Measurements from ENCODE around the gene TRABD.
"Not testable (repeated sequence)": the region's sequence is repeated elsewhere in the genome, so short reads cannot be mapped to it uniquely, and the experiment has no call there.

The TRABD gene

GRCh38 chr22:50202130-50202666 lies 16.5 kb downstream of the TRABD start:
- no peak for DNase-seq (ENCODE audit: low spot score)

DNA sequence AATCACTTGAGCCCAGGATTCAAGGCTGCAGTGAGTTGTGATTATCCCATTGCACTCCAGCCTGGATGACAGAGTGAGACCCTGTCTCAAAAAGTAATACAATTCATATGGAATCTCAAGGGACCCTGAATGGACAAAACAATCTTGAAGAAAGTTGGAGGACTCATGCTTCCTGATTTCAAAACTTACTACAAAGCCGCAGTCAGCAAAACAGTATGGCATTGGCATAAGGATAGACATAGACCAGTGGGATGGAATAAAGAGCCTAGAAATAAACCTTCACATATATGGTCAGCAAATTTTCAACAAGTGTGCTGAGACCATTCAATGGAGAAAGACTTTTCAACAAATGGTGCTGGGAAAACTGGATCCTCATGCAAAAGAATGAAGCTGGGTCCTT lies 17.6 kb downstream of the TRABD start:
- DNase-seq (ENCODE audit: low spot score): no peak

DNA sequence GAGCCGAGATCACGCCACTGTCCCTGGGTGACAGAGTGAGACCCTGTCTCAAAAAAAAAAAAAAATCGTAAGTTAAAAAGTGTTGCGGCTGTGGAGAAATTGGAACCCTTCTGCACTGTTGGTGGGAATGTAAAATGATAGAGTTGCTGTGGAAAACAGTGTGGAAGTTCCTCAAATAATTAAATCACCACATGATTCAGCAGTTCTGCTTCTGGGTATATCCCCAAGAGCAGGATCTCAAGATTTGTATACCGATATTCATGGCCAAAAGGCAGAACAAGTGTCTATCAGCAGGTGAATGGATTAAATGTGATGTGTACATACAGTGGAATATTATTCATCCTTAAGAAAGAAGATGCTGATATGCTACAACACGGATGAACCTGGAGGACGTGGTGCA lies 18.9 kb downstream of the TRABD start:
- no peak for DNase-seq (ENCODE audit: low spot score)

GRCh38 chr22:50204998-50205397 lies 19.3 kb downstream of the TRABD start:
- not testable (repeated sequence) for DNase-seq (ENCODE audit: low spot score)

GRCh38 chr22:50205781-50206569 lies 20.3 kb downstream of the TRABD start:
- no peak for DNase-seq (ENCODE audit: low spot score)

DNA sequence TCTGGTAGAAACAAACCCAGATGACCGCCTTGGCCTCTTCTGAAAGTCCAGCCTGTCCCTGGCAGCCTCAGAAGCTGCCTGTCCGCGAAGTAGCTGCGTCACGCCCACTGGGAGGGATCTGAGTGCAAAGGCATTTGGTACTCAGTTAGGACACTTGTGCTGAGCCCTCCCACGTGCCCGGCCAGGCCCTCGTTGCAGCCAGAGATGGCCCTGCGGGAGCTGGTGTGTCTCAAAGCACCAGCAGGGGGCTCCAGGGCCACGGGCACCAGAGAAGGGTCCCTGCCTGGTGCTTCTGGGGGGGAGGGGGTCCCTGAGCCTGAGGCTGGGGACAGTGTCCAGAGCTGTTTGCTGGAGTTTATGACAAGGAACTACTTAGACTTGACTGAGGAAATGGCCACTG lies 20.9 kb downstream of the TRABD start:
- DNase-seq (ENCODE audit: low spot score): no peak

DNA sequence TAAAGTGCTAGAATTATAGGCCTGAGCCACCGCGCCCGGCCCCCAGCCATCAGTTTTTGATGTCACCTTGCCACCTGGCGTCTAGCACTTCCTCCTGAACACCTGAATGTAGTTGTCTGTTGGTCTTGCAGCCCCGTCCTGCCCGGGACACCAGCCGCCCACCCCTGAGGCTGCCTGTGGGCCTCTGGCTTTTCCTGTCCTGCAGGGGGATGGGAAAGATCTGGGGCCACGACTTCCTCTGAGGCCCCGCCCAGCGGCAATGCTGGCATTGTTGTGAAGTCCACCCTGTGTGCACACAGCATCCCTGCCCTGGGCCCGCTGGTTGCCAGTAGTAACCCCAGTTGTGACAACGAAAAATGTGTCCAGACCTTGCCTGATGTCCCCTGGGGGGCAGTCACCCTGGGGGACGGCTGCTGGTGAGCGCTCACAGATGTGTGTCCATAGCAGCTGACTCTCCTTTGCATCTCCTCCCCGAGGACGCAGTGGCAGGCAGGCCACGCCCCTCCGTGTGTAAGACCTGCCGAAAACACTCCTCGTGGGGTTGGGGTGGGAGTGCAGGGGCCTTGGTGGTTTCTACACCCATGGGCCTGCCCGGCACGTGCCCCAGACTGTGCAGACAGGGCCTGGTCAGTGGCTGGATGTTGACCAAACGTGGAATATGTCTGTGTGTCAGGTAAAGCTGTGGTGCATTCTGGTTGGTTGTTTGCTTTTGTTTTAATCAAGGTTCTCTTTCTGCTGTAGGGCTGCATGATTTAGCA lies 21.8 kb downstream of the TRABD start:
- DNase-seq (ENCODE audit: low spot score): peak; percentile 66

GRCh38 chr22:50208430-50208938 lies 22.8 kb downstream of the TRABD start:
- DNase-seq (ENCODE audit: low spot score): no peak

DNA sequence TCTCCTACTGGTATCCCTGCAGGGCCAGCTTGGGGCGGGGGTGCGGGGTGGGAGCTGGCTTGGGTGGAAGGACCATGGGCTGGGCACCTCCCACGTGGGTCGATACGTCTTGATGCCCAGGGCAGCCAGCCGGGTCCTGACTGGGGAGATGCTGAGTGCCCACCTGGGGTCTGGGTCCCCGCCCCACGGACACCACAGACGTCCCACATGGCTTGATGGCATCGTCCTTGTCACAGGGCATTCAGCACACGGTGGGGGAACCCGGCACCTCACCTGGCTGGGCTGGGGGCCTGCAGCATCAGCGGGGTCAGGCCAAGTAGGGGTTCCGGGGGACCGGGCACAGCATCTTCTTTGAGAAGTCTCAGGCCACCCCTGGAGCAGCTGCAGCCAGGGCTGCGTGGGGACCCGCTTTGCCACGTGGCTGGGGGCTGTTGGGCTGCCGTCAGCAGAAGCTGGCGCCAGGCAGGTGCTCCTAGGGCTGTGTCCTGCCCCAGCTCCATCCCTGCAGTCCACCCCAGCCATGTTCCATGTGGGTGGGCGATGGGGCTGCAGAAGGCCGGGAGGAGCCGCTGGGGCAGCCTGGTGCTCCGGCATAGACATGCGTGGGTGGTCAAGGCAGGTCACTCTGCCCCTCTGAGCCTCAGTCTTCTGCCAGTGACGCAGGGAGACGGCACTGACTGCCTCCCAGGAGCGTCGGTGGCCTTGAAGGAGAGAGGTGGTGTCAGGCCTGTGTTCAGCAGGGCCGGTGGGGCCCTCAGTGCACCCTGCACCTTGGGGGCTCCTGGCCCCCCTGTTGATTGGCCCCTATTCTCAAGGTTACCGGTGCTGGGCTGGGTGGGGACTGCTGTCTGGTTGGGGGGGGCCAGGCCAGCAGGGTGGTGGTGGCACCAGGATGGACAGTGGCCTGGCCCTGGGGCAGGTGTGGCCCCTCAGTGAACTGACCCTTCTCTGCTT lies 23.5 kb downstream of the TRABD start:
- no peak for DNase-seq (ENCODE audit: low spot score)

DNA sequence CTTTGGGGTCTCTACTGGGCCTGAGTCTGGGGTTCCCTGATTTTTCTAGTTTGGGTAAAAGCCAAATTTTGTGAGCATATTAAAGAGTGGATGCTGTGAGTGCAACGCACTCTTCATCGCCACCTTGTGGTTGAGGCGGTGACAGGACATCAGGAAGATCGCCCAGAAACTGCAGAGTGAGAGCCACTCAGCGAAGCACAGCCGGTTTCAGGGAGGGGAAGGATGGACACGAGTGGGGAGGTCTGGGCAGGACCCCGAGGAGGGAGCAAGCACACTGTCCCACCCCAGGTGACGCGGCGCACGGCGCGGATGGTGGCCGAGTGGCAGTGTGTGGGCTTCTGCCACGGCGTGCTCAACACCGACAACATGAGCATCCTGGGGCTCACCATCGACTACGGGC lies 24.2 kb downstream of the TRABD start:
- DNase-seq (ENCODE audit: low spot score): peak; percentile 76

DNA sequence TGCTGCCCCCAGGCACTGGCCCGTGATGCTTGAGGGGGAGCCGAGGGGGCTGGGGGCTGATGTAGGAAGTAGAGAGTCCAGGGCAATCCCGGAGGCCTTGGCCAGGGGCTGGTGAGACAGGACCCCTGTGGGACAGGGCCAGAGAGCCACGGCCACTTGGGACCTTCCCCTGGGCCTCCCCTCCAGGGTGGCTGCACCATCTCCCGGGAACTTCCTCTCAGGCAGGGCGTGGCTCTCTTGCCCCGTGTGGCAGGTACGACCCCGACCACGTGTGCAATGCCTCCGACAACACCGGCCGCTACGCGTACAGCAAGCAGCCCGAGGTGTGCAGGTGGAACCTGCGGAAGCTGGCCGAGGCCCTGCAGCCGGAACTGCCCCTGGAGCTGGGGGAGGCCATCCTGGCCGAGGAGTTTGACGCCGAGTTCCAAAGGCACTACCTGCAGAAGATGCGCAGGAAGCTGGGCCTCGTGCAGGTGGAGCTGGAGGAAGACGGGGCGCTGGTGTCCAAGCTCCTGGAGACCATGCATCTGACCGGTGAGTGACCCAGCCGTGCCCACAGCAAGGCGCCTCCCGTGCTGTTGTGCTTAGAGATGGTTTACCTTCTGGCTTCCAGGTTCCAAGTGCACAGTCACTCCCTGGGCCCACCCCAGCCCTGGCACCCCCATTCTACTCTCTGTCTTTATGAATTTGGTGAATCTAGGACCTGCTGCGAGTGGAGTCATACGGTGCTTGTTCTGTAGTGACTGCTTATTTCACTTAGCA lies 24.8 kb downstream of the TRABD start:
- DNase-seq (ENCODE audit: low spot score): no peak

DNA sequence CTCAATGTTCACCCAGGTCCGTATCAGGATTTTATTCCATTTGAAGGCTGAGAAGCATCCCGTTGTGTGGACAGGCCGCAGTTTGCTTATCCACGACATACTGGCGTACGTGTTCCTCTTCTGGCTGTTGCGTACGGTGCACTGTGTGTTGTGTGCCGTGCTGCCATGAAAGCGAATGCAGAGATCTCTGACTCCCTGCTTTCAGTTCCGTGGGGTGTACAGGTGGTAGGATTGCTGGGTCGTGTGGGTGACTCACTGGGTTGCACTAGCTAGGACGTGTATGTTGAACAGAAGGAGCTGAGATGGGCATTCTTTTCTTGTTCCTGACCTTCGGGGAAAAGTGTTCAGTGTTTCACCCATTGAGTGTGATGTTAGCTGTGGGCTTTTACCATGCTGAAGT lies 25.4 kb downstream of the TRABD start:
- no peak for DNase-seq (ENCODE audit: low spot score)

DNA sequence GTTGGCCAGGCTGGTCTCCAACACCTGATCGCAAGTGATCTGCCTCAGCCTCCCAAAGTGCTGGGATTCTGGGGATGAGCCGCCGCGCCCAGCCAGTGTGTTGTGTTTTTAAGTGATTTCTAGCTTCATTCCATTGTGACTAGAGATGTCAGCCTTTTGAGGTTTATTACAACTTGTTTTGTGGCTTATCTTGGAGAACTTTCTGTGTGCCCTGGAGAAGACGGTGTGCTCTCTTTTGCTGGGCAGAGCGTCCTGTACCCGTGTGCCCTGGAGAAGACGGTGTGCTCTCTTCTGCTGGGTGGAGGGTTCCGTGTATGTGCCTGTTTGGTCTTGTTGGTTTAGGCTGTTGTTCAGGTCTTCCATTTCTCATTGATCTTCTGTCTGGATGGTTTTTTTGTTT lies 27.6 kb downstream of the TRABD start:
- no peak for DNase-seq (ENCODE audit: low spot score)

DNA sequence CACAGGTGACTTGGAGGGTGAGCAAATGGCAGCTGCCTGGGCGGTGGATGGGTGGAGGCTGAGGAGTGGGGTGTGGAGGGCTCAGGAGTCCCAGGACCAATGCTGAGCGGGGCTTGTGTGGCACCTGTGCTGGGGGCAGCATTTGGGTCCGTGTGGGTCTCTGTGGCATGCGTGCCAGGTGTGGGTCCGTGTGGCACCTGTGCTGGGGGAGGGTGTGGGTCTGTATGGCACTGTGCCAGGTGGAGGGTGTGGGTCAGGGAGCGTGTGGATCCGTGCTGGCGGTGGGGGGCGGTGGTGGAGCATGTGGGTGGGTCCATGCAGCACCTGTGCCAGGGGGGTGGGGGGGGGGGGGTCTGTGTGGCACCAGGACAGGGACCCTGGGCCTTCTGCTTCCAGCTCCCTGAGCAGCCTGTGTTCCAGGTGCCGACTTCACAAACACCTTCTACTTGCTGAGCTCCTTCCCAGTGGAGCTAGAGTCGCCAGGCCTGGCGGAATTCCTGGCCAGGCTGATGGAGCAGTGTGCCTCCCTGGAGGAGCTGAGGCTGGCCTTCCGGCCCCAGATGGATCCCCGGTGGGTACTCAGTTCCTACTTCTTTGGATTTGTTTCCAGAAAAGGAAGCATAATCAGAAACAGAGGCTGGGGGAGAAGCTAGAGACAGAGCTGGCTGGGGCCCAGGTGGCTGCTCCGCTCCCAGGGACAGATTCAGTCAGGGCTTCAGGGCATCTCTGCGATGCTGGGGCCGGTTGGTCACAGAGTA lies 29.8 kb downstream of the TRABD start:
- no peak for DNase-seq (ENCODE audit: low spot score)

GRCh38 chr22:50216055-50216683 lies 30.5 kb downstream of the TRABD start:
- DNase-seq (ENCODE audit: low spot score): no peak

DNA sequence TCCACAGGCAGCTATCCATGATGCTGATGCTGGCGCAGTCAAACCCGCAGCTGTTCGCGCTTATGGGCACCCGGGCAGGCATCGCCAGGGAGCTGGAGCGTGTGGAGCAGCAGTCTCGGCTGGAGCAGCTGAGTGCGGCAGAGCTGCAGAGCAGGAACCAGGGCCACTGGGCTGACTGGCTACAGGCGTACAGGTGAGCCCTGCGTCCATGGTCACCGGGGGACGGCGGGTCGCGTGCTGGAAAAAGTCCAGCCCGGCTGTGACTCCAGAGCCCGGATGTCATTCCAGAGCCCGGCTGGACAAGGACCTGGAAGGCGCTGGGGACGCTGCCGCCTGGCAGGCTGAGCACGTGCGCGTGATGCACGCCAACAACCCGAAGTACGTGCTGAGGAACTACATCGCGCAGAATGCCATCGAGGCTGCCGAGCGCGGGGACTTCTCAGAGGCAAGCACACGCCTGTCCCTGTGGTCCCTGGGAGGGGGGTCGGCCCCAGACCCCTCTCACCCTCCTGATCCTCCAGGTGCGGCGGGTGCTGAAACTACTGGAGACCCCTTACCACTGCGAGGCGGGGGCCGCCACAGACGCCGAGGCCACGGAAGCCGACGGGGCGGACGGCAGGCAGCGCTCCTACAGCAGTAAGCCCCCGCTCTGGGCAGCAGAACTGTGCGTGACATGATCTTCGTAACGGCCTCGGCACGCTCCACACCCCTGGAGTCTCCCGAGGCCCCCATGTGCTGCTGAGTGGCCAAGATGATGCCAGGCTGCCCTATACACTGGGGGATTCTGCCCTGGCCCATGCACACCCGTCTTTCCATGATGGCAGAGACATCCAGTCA lies 31.2 kb downstream of the TRABD start:
- no peak for DNase-seq (ENCODE audit: low spot score)

DNA sequence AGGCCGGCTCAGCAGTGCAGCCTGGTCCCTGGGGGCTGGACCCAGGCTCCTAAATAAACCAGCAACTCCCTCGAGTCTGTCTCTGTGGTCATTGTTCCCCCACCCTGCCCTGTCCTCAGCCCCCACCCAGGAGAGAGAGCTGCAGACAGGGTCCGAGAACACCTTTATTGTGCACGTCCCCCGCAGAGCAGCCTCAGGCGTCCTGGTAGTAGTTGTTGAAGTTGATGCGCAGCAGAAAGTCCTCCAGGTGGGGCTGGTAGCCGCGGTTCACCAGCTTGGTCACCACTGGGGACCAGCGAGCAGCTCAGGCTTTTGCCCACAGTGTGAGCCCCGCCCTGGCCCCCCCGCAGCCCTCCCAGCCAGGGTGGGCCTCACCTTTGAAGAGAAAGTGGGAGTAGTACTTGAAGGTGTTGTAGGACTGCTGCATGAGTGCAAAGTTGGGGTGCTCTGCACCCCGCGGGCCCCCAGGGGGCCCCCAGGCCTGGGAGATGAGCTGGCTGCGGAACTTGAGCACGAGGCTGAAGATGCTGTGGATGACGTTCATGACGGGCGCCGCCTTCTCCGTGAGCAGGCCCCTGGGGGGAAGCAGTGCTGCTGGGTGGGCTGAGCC lies 31.9 kb downstream of the TRABD start:
- DNase-seq (ENCODE audit: low spot score): no peak

DNA sequence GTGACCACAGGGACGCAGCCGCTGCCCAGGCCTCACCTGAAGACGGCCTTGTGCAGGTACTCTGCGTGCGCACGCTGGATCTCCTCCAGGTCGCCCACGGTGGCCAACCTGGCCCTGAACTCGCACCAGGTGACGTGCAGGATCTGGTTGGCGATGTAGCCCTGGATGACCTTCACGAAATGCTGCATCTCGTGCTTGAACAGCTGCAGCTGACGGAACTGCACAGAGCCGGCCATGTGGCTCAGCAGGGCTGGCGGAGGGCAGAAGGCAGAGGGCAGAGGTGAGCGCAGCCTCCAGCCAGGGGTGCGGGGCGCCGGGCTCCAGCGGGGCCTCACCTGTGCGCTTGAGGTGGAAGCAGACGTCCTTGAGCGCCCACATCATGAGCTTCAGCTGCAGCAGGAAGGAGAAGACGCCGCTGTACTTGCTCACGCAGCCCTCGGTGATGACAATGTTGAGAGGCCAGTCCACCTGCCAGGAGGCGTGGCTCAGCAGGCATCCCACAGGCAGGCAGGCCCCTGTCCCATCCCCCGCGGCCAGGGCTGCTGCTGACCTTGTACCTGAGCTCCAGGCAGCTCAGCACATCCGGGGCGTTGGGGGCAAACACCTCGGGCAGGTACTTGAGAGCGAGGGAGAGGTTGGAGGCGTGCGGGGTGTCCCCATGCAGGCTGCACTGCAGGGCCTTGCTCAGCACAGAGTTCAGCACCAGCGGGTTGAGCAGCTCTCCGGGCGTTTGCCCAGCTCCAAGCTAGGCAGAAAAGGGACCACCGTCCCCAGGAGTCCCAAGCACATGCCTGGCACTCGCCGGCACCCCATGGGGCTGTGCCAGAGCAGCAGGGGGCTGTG lies 32.7 kb downstream of the TRABD start:
- no peak for DNase-seq (ENCODE audit: low spot score)
